OCI-LY7 (cell line): Measurements from ENCODE around the gene ADGRG3. TPM values are rescaled to one million over a fixed set of nuclear protein-coding genes. Genes with fewer than 3 reads are reported as not detected.

Experiments used
- BruUV-seq: library from RNA; stranded (reverse); fragments of 400-500 nt; replicated peaks from 2 replicates; lab custom pipeline; 2021; lab: Mats Ljungman, UMichigan
- CTCF ChIA-PET: fragments of 300-600 bp; sonication (Branson Sonifier 250); formaldehyde crosslinking; loops from one replicate; lab custom pipeline; 2022; ENCODE audit warnings: antibody characterized with exemption; ENCODE audit not compliant: unreplicated experiment; lab: Charles Lee
- POLR2A ChIA-PET: fragments of 300-600 bp; sonication (Branson Sonifier 250); formaldehyde crosslinking; loops from one replicate; lab custom pipeline; 2022; ENCODE audit warnings: antibody characterized with exemption; lab: Charles Lee
- DNase-seq: peaks from one replicate; pipeline ENCODE4 v3.0.0-alpha.2; 2015; ENCODE audit warnings: low spot score
- H2AFZ ChIP-seq: fragments of 200-600 bp; sonication (generic), shearing (Covaris generic); 2 replicates; pipeline ENCODE4 v1.6.1; 2014; ENCODE audit warnings: mild to moderate bottlenecking, antibody characterized with exemption, low read length, moderate library complexity
- H3K27ac ChIP-seq: fragments of 200-600 bp; sonication (generic); 2 replicates; pipeline ENCODE4 v1.5.1; 2014; ENCODE audit warnings: mixed run types, low read depth, mild to moderate bottlenecking, moderate library complexity, low read length, inconsistent platforms; ENCODE audit not compliant: poor library complexity, severe bottlenecking
- H3K36me3 ChIP-seq: fragments of 200-600 bp; sonication (generic); 2 replicates; pipeline ENCODE4 v1.6.1; 2014; ENCODE audit warnings: mild to moderate bottlenecking, antibody characterized with exemption, low read length, moderate library complexity, mixed read lengths; ENCODE audit not compliant: insufficient read depth
- H3K4me1 ChIP-seq: fragments of 200-600 bp; sonication (generic); 2 replicates; pipeline ENCODE4 v1.5.1; 2014; ENCODE audit warnings: mild to moderate bottlenecking, low read length; ENCODE audit not compliant: insufficient read depth, poor library complexity, severe bottlenecking
- H3K4me2 ChIP-seq: fragments of 200-600 bp; sonication (generic); 2 replicates; pipeline ENCODE4 v1.6.1; 2014; ENCODE audit warnings: mild to moderate bottlenecking, low read length
- H3K4me3 ChIP-seq: fragments of 200-600 bp; sonication (generic); 2 replicates; pipeline ENCODE4 v1.5.1; 2014; ENCODE audit warnings: mild to moderate bottlenecking, low read depth, low read length; ENCODE audit not compliant: poor library complexity, severe bottlenecking
- H3K79me2 ChIP-seq: fragments of 200-600 bp; sonication (generic); 2 replicates; pipeline ENCODE4 v1.6.1; 2016; ENCODE audit warnings: low read depth, mild to moderate bottlenecking, low read length, moderate library complexity, mixed read lengths; ENCODE audit not compliant: insufficient read depth
- H3K9me2 ChIP-seq: fragments of 200-600 bp; sonication (generic); 2 replicates; pipeline ENCODE4 v1.6.1; 2016; ENCODE audit warnings: mild to moderate bottlenecking, low read length, mixed read lengths; ENCODE audit not compliant: insufficient read depth
- H3K9me3 ChIP-seq: fragments of 200-600 bp; sonication (generic); 2 replicates; pipeline ENCODE4 v1.6.1; 2014; ENCODE audit warnings: mild to moderate bottlenecking, mixed run types, low read length, mixed read lengths
- H4K20me1 ChIP-seq: fragments of 200-600 bp; sonication (generic); 2 replicates; pipeline ENCODE4 v1.6.1; 2014; ENCODE audit warnings: mild to moderate bottlenecking, antibody characterized with exemption, low read length, moderate library complexity, mixed read lengths; ENCODE audit not compliant: insufficient read depth
- CTCF ChIP-seq: fragments of 200-600 bp; sonication (generic); conservative IDR thresholded peaks from 2 replicates; pipeline ENCODE4 v1.5.1; 2014; ENCODE audit warnings: mild to moderate bottlenecking, antibody characterized with exemption, low read length, moderate library complexity, mixed read lengths
- EZH2phosphoT487 ChIP-seq: fragments of 200-600 bp; sonication (generic); IDR thresholded peaks from 2 replicates; pipeline ENCODE4 v1.6.1; 2018; ENCODE audit warnings: low read depth, borderline replicate concordance, mild to moderate bottlenecking, mixed run types, antibody characterized with exemption, low read length, moderate library complexity, mixed read lengths
- intact Hi-C: fragments of 100-400 bp; cut with micrococcal nuclease; formaldehyde crosslinking; loops from one replicate; pipeline ENCODE4 v1.10.0; 2022; ENCODE audit not compliant: unreplicated experiment
- total RNA-seq, 2 experiments: library from RNA; depleted of rRNA in 1 of 2; stranded (reverse); fragments of >200 nt in 1 of 2; shearing (Covaris generic) in 1 of 2; gene quantifications; 2 replicates each; pipeline ENCODE4 v1.2.3, GENCODE V29; 2014 to 2022

Gene ADGRG3
- total RNA-seq, 2 experiments from 2014 or later, result not detected

DNA sequence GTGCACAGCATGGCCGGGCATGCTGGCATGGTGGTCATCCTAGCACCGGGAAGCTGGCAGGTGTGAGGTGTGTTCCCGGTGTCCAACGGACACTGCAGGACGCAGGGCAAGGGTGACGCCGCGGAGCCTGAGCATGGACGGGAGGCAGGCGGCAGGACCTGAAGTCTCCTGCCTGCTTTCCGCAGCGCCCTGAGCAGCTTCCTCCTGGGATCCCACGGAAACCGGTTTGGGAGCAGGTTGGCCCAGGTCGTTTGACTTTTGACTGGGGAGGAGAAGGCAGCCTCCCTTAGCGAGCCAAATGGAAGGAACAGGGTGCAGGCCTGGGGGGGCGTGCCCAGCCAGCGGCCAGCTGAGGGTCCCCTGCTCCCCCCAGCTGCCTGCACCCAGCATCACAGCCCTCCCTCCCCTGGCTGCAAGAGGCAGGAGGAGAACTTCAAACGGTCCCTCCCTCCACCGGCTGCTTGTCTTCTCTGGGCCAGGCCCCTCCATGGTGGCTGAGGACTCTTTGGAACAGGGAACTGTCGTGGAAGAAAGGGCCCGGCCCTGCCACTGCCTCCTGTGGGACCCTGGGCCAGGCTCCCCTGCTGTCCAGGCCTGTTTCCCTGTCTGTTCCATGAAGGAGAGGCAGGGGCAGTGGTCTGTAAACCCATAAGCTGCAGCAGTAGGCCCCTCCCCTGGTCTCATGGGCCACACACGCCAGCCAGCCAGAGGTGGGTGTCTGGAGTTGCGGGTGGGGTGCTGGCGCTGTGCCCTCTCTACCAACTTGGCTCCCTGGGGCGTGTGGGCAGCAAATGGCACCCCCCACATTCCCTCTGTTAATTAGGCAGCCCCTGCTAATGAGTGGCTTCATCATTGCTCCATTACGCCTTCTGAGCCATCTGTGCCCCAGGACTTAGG is 47.5 kb upstream of the ADGRG3 start:
- Histone ChIP-seq H3K4me1 (no peaks in the 10 kb centered on the region), H2AFZ (no peak overlapping the region), H3K4me2 (no peak overlapping the region), H3K9me3 (no peaks in the 10 kb centered on the region), H3K79me2 (no peaks in the 10 kb centered on the region), H3K36me3 (no peaks in the 10 kb centered on the region), H3K27ac (no peak overlapping the region), H3K4me3 (no peak overlapping the region), H4K20me1 (no peaks in the 10 kb centered on the region), H3K9me2 (no peaks in the 10 kb centered on the region)
- BruUV-seq, result no TSS peak
- no peak for DNase-seq
- POLR2A ChIA-PET, result interaction anchor here (0.6 kb wide), 1 partner anchor 485 kb away, joined by 4 read pairs; no protein-coding TSS in a partner anchor
- intact Hi-C loops, result no loop called here
- TF ChIP-seq CTCF (no peak), EZH2phosphoT487 (no peak)
- CTCF ChIA-PET, result interaction anchor here (0.9 kb wide), 1 partner anchor 69 kb away, joined by 3 read pairs; no protein-coding TSS in a partner anchor

- ChIA-PET POLR2A (no interaction called here), CTCF (interaction anchor here (0.5 to 0.9 kb wide), 2 partner anchors 36 to 68 kb away, joined by 3 read pairs; no protein-coding TSS in a partner anchor)
- no peaks in the 10 kb centered on the region for H3K9me2 ChIP-seq
- H3K4me1 ChIP-seq, result no peaks in the 10 kb centered on the region
- no TSS peak for BruUV-seq
- H3K4me3 ChIP-seq, result no peak overlapping the region
- H4K20me1 ChIP-seq, result no peaks in the 10 kb centered on the region
- H3K4me2 ChIP-seq, result no peak overlapping the region
- intact Hi-C loops, result no loop called here
- H3K9me3 ChIP-seq, result no peaks in the 10 kb centered on the region
- H3K27ac ChIP-seq, result no peak overlapping the region
- no peak for TF ChIP-seq EZH2phosphoT487
- TF ChIP-seq CTCF, result no peak
- H2AFZ ChIP-seq, result no peak overlapping the region
- DNase-seq, result no peak
- H3K36me3 ChIP-seq, result no peaks in the 10 kb centered on the region
- H3K79me2 ChIP-seq, result no peaks in the 10 kb centered on the region
Measured at GRCh38 chr16:57621521-57622271, 46.4 kb upstream of the ADGRG3 start.
